ENCODE measurements around the gene HK2.

HK2 gene

DNA sequence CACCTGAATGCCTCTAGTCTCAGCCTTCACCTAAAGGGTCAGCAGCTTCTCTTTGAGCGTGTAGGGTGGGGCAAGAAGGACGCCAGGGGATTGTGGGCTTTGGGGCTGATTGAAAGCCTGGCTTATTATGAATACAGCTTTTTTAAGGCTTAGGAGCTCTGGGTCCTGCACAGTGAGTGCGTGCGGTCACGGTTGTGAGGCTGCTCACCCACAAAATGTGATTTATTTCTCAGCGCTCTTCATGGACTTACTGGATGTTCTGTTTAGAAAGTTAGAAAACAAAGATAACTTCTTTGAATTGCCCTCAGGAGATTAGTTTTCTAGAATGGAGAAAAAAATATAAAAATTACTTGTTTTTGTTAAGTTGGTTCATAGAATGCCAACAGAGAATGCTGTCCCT is 37.5 kb downstream of the HK2 start:
- H3K36me3 ChIP-seq (ENCODE audit: insufficient read depth, low read length) = peaks cover 88% of the 10 kb centered on the region
- no peak overlapping the region for H3K27ac ChIP-seq (ENCODE audit: low read depth, low read length, poor library complexity, severe bottlenecking)
- H2AFZ ChIP-seq (ENCODE audit: low read length) = no peak overlapping the region
- H3F3A ChIP-seq (ENCODE audit: insufficient read depth, low read length) = no peaks in the 10 kb centered on the region
- H3K9ac ChIP-seq (ENCODE audit: low read length) = no peak overlapping the region
- no peaks in the 10 kb centered on the region for H3K9me2 ChIP-seq (ENCODE audit: low read depth, low read length)
- H3K27me3 ChIP-seq (ENCODE audit: insufficient read depth, low read length) = no peaks in the 10 kb centered on the region
- no peaks in the 10 kb centered on the region for H3K9me3 ChIP-seq (ENCODE audit: low read length)
- H3K4me2 ChIP-seq (ENCODE audit: low read length) = no peak overlapping the region
- H3K4me1 ChIP-seq (ENCODE audit: insufficient read depth, low read length, severe bottlenecking) = no peaks in the 10 kb centered on the region
- no peak overlapping the region for H3K4me3 ChIP-seq (ENCODE audit: low read depth, low read length, poor library complexity, severe bottlenecking)
- TF ChIP-seq, protein P1, sequence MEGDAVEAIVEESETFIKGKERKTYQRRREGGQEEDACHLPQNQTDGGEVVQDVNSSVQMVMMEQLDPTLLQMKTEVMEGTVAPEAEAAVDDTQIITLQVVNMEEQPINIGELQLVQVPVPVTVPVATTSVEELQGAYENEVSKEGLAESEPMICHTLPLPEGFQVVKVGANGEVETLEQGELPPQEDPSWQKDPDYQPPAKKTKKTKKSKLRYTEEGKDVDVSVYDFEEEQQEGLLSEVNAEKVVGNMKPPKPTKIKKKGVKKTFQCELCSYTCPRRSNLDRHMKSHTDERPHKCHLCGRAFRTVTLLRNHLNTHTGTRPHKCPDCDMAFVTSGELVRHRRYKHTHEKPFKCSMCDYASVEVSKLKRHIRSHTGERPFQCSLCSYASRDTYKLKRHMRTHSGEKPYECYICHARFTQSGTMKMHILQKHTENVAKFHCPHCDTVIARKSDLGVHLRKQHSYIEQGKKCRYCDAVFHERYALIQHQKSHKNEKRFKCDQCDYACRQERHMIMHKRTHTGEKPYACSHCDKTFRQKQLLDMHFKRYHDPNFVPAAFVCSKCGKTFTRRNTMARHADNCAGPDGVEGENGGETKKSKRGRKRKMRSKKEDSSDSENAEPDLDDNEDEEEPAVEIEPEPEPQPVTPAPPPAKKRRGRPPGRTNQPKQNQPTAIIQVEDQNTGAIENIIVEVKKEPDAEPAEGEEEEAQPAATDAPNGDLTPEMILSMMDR (IDR thresholded peaks at IDR 0.05; ENCODE audit: low read length) = no peak
- no peak for TF ChIP-seq EZH2 (IDR thresholded peaks at IDR 0.05; ENCODE audit: borderline replicate concordance, low read length)
- H3K79me2 ChIP-seq (ENCODE audit: insufficient read depth, low read length) = no peaks in the 10 kb centered on the region
- H4K20me1 ChIP-seq (ENCODE audit: insufficient read depth, low read length) = no peaks in the 10 kb centered on the region

DNA sequence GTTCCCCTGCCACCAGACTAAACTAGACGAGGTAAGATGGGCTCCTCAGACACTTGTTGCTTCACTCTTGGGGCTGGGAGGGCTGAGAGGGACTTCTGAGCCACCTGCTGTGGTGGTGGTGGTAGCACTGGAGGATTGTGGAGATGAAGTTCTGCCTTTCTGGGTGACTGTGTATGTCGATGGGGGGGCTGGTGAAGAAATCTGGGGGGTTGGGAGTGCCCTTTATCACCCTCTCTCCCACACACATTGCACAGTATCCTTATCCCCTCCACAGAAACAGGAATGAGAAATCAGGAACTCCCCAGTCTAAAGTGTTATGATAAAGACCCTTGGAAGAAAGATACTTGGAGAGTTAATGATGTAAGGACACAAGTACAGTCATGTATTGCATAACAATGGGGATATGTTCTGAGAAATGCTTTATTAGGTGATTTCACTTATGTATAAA is 38.5 kb downstream of the HK2 start:
- Histone ChIP-seq H4K20me1 (ENCODE audit: insufficient read depth, low read length) (no peaks in the 10 kb centered on the region), H3K79me2 (ENCODE audit: insufficient read depth, low read length) (no peaks in the 10 kb centered on the region), H3K9me2 (ENCODE audit: low read depth, low read length) (no peaks in the 10 kb centered on the region), H3K27me3 (ENCODE audit: insufficient read depth, low read length) (no peaks in the 10 kb centered on the region), H3K4me1 (ENCODE audit: insufficient read depth, low read length, severe bottlenecking) (no peaks in the 10 kb centered on the region), H3K36me3 (ENCODE audit: insufficient read depth, low read length) (peaks cover 90% of the 10 kb centered on the region), H3K4me2 (ENCODE audit: low read length) (no peak overlapping the region), H2AFZ (ENCODE audit: low read length) (no peak overlapping the region), H3K9me3 (ENCODE audit: low read length) (no peaks in the 10 kb centered on the region), H3K9ac (ENCODE audit: low read length) (no peak overlapping the region), H3F3A (ENCODE audit: insufficient read depth, low read length) (no peaks in the 10 kb centered on the region), H3K27ac (ENCODE audit: low read depth, low read length, poor library complexity, severe bottlenecking) (no peak overlapping the region), H3K4me3 (ENCODE audit: low read depth, low read length, poor library complexity, severe bottlenecking) (no peak overlapping the region)
- TF ChIP-seq, protein P1 (IDR thresholded peaks at IDR 0.05; ENCODE audit: low read length) = no peak
- no peak for TF ChIP-seq EZH2 (IDR thresholded peaks at IDR 0.05; ENCODE audit: borderline replicate concordance, low read length)

DNA sequence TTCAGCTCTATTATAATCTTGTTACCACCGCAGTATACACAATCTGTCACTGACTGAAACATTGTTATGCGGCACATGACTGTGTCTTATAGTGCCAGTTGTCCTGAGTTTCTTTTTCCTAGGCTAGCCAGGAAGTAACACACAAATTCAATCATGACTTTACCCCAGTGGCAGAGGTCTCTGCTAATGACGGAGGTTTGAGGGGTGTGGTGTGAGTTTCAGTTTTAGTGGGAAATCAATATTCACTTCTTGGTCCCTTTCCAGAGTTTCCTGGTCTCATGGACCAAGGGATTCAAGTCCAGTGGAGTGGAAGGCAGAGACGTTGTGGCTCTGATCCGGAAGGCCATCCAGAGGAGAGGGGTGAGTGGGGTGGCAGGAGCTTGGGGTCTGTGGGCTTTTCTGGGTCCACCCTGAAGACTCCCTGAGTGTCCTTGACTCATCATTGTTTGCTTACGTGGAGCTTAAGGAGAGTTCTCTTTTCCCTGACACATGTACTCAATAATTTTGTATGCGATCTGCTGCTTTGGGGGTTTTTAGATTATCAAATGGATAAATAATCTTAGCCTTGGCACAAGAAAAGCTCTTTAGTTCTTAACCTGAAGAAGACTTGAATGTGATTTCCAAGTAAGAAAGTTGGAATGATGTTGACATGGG is 39.2 kb downstream of the HK2 start:
- Histone ChIP-seq H3K4me3 (ENCODE audit: low read depth, low read length, poor library complexity, severe bottlenecking) (no peak overlapping the region), H3K4me2 (ENCODE audit: low read length) (no peak overlapping the region), H3K27ac (ENCODE audit: low read depth, low read length, poor library complexity, severe bottlenecking) (no peak overlapping the region), H3K9me3 (ENCODE audit: low read length) (no peaks in the 10 kb centered on the region), H3K9me2 (ENCODE audit: low read depth, low read length) (no peaks in the 10 kb centered on the region), H3K79me2 (ENCODE audit: insufficient read depth, low read length) (no peaks in the 10 kb centered on the region), H3K27me3 (ENCODE audit: insufficient read depth, low read length) (no peaks in the 10 kb centered on the region), H3K36me3 (ENCODE audit: insufficient read depth, low read length) (peaks cover 90% of the 10 kb centered on the region), H4K20me1 (ENCODE audit: insufficient read depth, low read length) (no peaks in the 10 kb centered on the region), H3K9ac (ENCODE audit: low read length) (no peak overlapping the region), H3F3A (ENCODE audit: insufficient read depth, low read length) (no peaks in the 10 kb centered on the region), H2AFZ (ENCODE audit: low read length) (no peak overlapping the region), H3K4me1 (ENCODE audit: insufficient read depth, low read length, severe bottlenecking) (no peaks in the 10 kb centered on the region)
- TF ChIP-seq EZH2 (IDR thresholded peaks at IDR 0.05; ENCODE audit: borderline replicate concordance, low read length) = no peak
- TF ChIP-seq, protein P1 (IDR thresholded peaks at IDR 0.05; ENCODE audit: low read length) = no peak
